WTC11 (cell line): ENCODE results near the gene ARAP1. TPM values are rescaled to one million over a fixed set of nuclear protein-coding genes. Genes with fewer than 3 reads are reported as not detected.

Source experiments
- ATAC-seq: fragments of 200-7000 bp; cut with Tn5 transposase; 2 replicates; pipeline ENCODE4 v1.10.0; 2021; ENCODE audit warnings: mild to moderate bottlenecking, moderate library complexity
- CTCF ChIA-PET: fragments of 300-600 bp; sonication (Branson Sonifier 250); formaldehyde crosslinking; loops from one replicate; lab custom pipeline; 2021; ENCODE audit warnings: antibody characterized with exemption; lab: Charles Lee
- POLR2A ChIA-PET: fragments of 350-600 bp; sonication (Branson Sonifier 250); formaldehyde crosslinking; loops from one replicate; lab custom pipeline; 2021; ENCODE audit warnings: antibody characterized with exemption; lab: Charles Lee
- DNase-seq: peaks from one replicate; pipeline ENCODE4 v3.0.0; 2021; ENCODE audit warnings: low spot score
- H3K27ac Mint-ChIP-seq: 2 replicates; pipeline ENCODE4 v1.8.0; 2021; ENCODE audit warnings: mixed read lengths
- H3K27me3 Mint-ChIP-seq: 2 replicates; pipeline ENCODE4 v1.8.0; 2021; ENCODE audit warnings: low read depth, mild to moderate bottlenecking, moderate library complexity, mixed read lengths
- H3K36me3 Mint-ChIP-seq: 2 replicates; pipeline ENCODE4 v1.8.0; 2021; ENCODE audit warnings: mixed read lengths
- H3K4me1 Mint-ChIP-seq: 2 replicates; pipeline ENCODE4 v1.8.0; 2022; ENCODE audit warnings: mixed read lengths
- H3K4me3 Mint-ChIP-seq: 2 replicates; pipeline ENCODE4 v1.8.0; 2021; ENCODE audit warnings: mild to moderate bottlenecking, moderate library complexity, mixed read lengths
- H3K9me3 Mint-ChIP-seq: 2 replicates; pipeline ENCODE4 v1.8.0; 2021; ENCODE audit warnings: mixed read lengths
- CREM ChIP-seq: sonication (generic); formaldehyde crosslinking; IDR thresholded peaks from 2 replicates; pipeline ENCODE4 v1.8.1; 2022; ENCODE audit warnings: mild to moderate bottlenecking, missing genetic modification reagents, moderate library complexity
- E2F1 ChIP-seq: sonication (generic); formaldehyde crosslinking; IDR thresholded peaks from 2 replicates; pipeline ENCODE4 v1.8.0; 2022; ENCODE audit warnings: mild to moderate bottlenecking, missing genetic modification reagents
- ERG ChIP-seq: fragments of 250-450 bp; sonication (Bioruptor Pico); IDR thresholded peaks from 2 replicates; pipeline ENCODE4 v1.8.0; 2021; ENCODE audit warnings: mild to moderate bottlenecking
- GRHL2 ChIP-seq: fragments of 250-450 bp; sonication (Bioruptor Pico); IDR thresholded peaks from 2 replicates; pipeline ENCODE4 v1.8.0; 2022; ENCODE audit warnings: mild to moderate bottlenecking, moderate library complexity; ENCODE audit not compliant: insufficient replicate concordance, severe bottlenecking
- HMGXB4 ChIP-seq: sonication (generic); formaldehyde crosslinking; IDR thresholded peaks from 2 replicates; pipeline ENCODE4 v1.8.1; 2023; ENCODE audit warnings: mild to moderate bottlenecking, moderate library complexity, missing genetic modification reagents
- IRF2 ChIP-seq: sonication (generic); formaldehyde crosslinking; IDR thresholded peaks from 2 replicates; pipeline ENCODE4 v1.8.0; 2022; ENCODE audit warnings: low read depth, missing genetic modification reagents, borderline replicate concordance
- JUN ChIP-seq: sonication (generic); formaldehyde crosslinking; IDR thresholded peaks from 2 replicates; pipeline ENCODE4 v1.8.0; 2023; ENCODE audit warnings: mild to moderate bottlenecking, missing genetic modification reagents
- MXD4 ChIP-seq: fragments of 250-450 bp; sonication (Bioruptor Pico); IDR thresholded peaks from 2 replicates; pipeline ENCODE4 v1.8.0; 2021; ENCODE audit warnings: mild to moderate bottlenecking, moderate library complexity, borderline replicate concordance
- MYBL2 ChIP-seq: sonication (generic); formaldehyde crosslinking; IDR thresholded peaks from 2 replicates; pipeline ENCODE4 v1.8.1; 2023; ENCODE audit warnings: mild to moderate bottlenecking, moderate library complexity, missing genetic modification reagents
- NFE2L1 ChIP-seq: sonication (generic); formaldehyde crosslinking; IDR thresholded peaks from 2 replicates; pipeline ENCODE4 v1.8.1; 2023; ENCODE audit warnings: missing genetic modification reagents
- TEAD1 ChIP-seq: sonication (generic); formaldehyde crosslinking; IDR thresholded peaks from 2 replicates; pipeline ENCODE4 v1.8.0; 2022; ENCODE audit warnings: mild to moderate bottlenecking, missing genetic modification reagents
- TEAD4 ChIP-seq: sonication (generic); formaldehyde crosslinking; IDR thresholded peaks from 2 replicates; pipeline ENCODE4 v1.8.0; 2022; ENCODE audit warnings: mild to moderate bottlenecking, missing genetic modification reagents
- ZMAT4 ChIP-seq: fragments of 250-450 bp; sonication (Bioruptor Pico); IDR thresholded peaks from 2 replicates; pipeline ENCODE4 v1.9.0; 2021; ENCODE audit warnings: mild to moderate bottlenecking
- ZNF121 ChIP-seq: sonication (generic); formaldehyde crosslinking; IDR thresholded peaks from 2 replicates; pipeline ENCODE4 v1.8.0; 2023; ENCODE audit warnings: missing genetic modification reagents
- ZNF317 ChIP-seq: sonication (generic); formaldehyde crosslinking; IDR thresholded peaks from 2 replicates; pipeline ENCODE4 v1.8.1; 2023; ENCODE audit warnings: low read depth, mild to moderate bottlenecking, moderate library complexity, missing genetic modification reagents, borderline replicate concordance
- total RNA-seq: library from RNA; stranded (reverse); gene quantifications from 3 replicates; pipeline ENCODE4 v1.2.3, GENCODE V29; 2021
- TF ChIP-seq, protein P1 (sequence below): sonication (generic); formaldehyde crosslinking; IDR thresholded peaks from 2 replicates; pipeline ENCODE4 v1.8.1; 2022; ENCODE audit warnings: low read depth, mild to moderate bottlenecking, moderate library complexity, missing genetic modification reagents, borderline replicate concordance

Gene ARAP1
- total RNA-seq, 1 experiment from 2014 or later = 98.8 TPM

GRCh38 chr11:72736452-72737069 lies 15.6 kb downstream of the ARAP1 start:
- Mint-ChIP-seq H3K27me3 (no peaks in the 10 kb centered on the region), H3K4me3 (no peak overlapping the region), H3K36me3 (peaks cover 9% of the 10 kb centered on the region), H3K9me3 (peaks cover 2% of the 10 kb centered on the region), H3K27ac (peak overlapping the region; percentile 55), H3K4me1 (peaks cover 43% of the 10 kb centered on the region)
- DNase-seq = no peak
- no peak for TF ChIP-seq IRF2 (CRISPR knock-in tag)
- TF ChIP-seq ZNF317 (CRISPR knock-in tag) = no peak
- TF ChIP-seq GRHL2 (CRISPR knock-in tag) = no peak
- no peak for TF ChIP-seq ERG (CRISPR knock-in tag)
- TF ChIP-seq JUN = no peak
- TF ChIP-seq MXD4 (CRISPR knock-in tag) = no peak
- POLR2A ChIA-PET = interaction anchor here (1.3 kb wide), 1 partner anchor 62 kb away, joined by 3 read pairs; no protein-coding TSS in a partner anchor
- CTCF ChIA-PET = interaction anchor here (0.6 to 3.8 kb wide), 5 partner anchors 11 to 733 kb away, joined by 3 to 19 read pairs (median 4); no protein-coding TSS in a partner anchor
- no peak; the same call in 1 of the 2 replicates for ATAC-seq

- ATAC-seq = peak; percentile 59
- TF ChIP-seq NFE2L1 (CRISPR knock-in tag) (no peak), ZMAT4 (CRISPR knock-in tag) (no peak), ERG (CRISPR knock-in tag) (no peak), CREM (CRISPR knock-in tag) (no peak), TEAD1 (no peak), MYBL2 (no peak), E2F1 (no peak), ZNF121 (CRISPR knock-in tag) (no peak), TEAD4 (CRISPR knock-in tag) (no peak), HMGXB4 (CRISPR knock-in tag) (no peak)
- TF ChIP-seq, protein P1, sequence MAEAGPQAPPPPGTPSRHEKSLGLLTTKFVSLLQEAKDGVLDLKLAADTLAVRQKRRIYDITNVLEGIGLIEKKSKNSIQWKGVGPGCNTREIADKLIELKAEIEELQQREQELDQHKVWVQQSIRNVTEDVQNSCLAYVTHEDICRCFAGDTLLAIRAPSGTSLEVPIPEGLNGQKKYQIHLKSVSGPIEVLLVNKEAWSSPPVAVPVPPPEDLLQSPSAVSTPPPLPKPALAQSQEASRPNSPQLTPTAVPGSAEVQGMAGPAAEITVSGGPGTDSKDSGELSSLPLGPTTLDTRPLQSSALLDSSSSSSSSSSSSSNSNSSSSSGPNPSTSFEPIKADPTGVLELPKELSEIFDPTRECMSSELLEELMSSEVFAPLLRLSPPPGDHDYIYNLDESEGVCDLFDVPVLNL (CRISPR knock-in tag) = no peak
- TF ChIP-seq, all 79 proteins: peak for 0
- POLR2A ChIA-PET = no interaction called here
- Mint-ChIP-seq H3K4me1 (peaks cover 38% of the 10 kb centered on the region), H3K27me3 (no peaks in the 10 kb centered on the region), H3K36me3 (peaks cover 19% of the 10 kb centered on the region), H3K27ac (peak overlapping the region; percentile 82; the same call in 1 of the 2 replicates), H3K4me3 (no peak overlapping the region), H3K9me3 (peaks cover 9% of the 10 kb centered on the region)
- CTCF ChIA-PET = interaction anchor here (2.2 kb wide), 1 partner anchor 10 kb away, joined by 9 read pairs; no protein-coding TSS in a partner anchor
- no peak for DNase-seq
Measured at GRCh38 chr11:72735495-72736027, 16.6 kb downstream of the ARAP1 start.
